ENCODE measurements around the gene RPLP1. TPM values are rescaled to one million over a fixed set of nuclear protein-coding genes. Genes with fewer than 3 reads are reported as not detected.
A peak's percentile ranks its signal among the peaks of the same experiment; 100 is the strongest.
"Not testable (repeated sequence)": the region's sequence is repeated elsewhere in the genome, so short reads cannot be mapped to it uniquely, and the experiment has no call there.

Gene RPLP1
- total and polyA plus RNA-seq, 4 donors = 45.2 to 765 (median 319) TPM

GRCh38 chr15:69446953-69447352 lies 5.7 kb upstream of the RPLP1 start:
- Histone ChIP-seq H3K9me3 (ENCODE audit: control insufficient read depth in 4 of 4, low read length in 3 of 4) (no peaks in the 10 kb centered on the region), H3K27me3 (ENCODE audit: control insufficient read depth in 4 of 4, insufficient read depth in 4 of 4, low read length in 3 of 4) (no peaks in the 10 kb centered on the region), H3K4me3 (ENCODE audit: low read depth in 1 of 3, low read length in 3 of 3) (no peak overlapping the region), H3K4me1 (ENCODE audit: control insufficient read depth in 4 of 4, insufficient read depth in 4 of 4, low read length in 3 of 4) (peaks cover 0 to 9% (median 3%) of the 10 kb centered on the region in 4 donors), H3K9ac (ENCODE audit: low read depth in 1 of 2, low read length in 2 of 2) (no peak overlapping the region), H3K27ac (ENCODE audit: low read depth in 1 of 2, low read length in 2 of 2) (no peak overlapping the region), H3K36me3 (ENCODE audit: control insufficient read depth in 4 of 4, insufficient read depth in 3 of 4, low read depth in 1 of 4, low read length in 3 of 4) (no peaks in the 10 kb centered on the region)
- WGBS = 93% methylated on average over 2 of the region's 2 CpGs
- TF ChIP-seq YY1 (IDR thresholded peaks at IDR 0.05) (no peak), FOXA1 (IDR thresholded peaks at IDR 0.05) (no peak), RAD21 (IDR thresholded peaks at IDR 0.05) (no peak), ZBTB33 (IDR thresholded peaks at IDR 0.05) (no peak), NR2F2 (IDR thresholded peaks at IDR 0.05) (no peak), GABPA (IDR thresholded peaks at IDR 0.05 in 1 of 2, conservative IDR thresholded peaks at IDR 0.05 in 1 of 2) (no peak), RXRA (IDR thresholded peaks at IDR 0.05) (no peak), HNF4A (conservative IDR thresholded peaks at IDR 0.05) (no peak), JUND (IDR thresholded peaks at IDR 0.05) (no peak), EGR1 (IDR thresholded peaks at IDR 0.05; ENCODE audit: low read depth in 2 of 2) (no peak), TAF1 (conservative IDR thresholded peaks at IDR 0.05) (no peak), SP1 (IDR thresholded peaks at IDR 0.05) (no peak), FOXA2 (IDR thresholded peaks at IDR 0.05) (no peak)
- no peak for DNase-seq (ENCODE audit: low spot score)

GRCh38 chr15:69450221-69450620 lies 2.4 kb upstream of the RPLP1 start:
- WGBS = 99% methylated on average over 4 of the region's 4 CpGs
- not testable (repeated sequence) for DNase-seq (ENCODE audit: low spot score); H3K9me3 ChIP-seq (ENCODE audit: control insufficient read depth in 4 of 4, low read length in 3 of 4); H3K9ac ChIP-seq (ENCODE audit: low read depth in 1 of 2, low read length in 2 of 2); H3K27ac ChIP-seq (ENCODE audit: low read depth in 1 of 2, low read length in 2 of 2); H3K27me3 ChIP-seq (ENCODE audit: control insufficient read depth in 4 of 4, insufficient read depth in 4 of 4, low read length in 3 of 4); H3K4me3 ChIP-seq (ENCODE audit: low read depth in 1 of 3, low read length in 3 of 3); H3K36me3 ChIP-seq (ENCODE audit: control insufficient read depth in 4 of 4, insufficient read depth in 3 of 4, low read depth in 1 of 4, low read length in 3 of 4)
- peaks cover 4 to 28% (median 21%) of the 10 kb centered on the region in 4 donors for H3K4me1 ChIP-seq (ENCODE audit: control insufficient read depth in 4 of 4, insufficient read depth in 4 of 4, low read length in 3 of 4)

- Histone ChIP-seq H3K4me1 (ENCODE audit: control insufficient read depth in 4 of 4, insufficient read depth in 4 of 4, low read length in 3 of 4) (peaks cover 4 to 28% (median 21%) of the 10 kb centered on the region in 4 donors), H3K9me3 (ENCODE audit: control insufficient read depth in 4 of 4, low read length in 3 of 4) (no peaks in the 10 kb centered on the region), H3K27me3 (ENCODE audit: control insufficient read depth in 4 of 4, insufficient read depth in 4 of 4, low read length in 3 of 4) (no peaks in the 10 kb centered on the region), H3K4me3 (ENCODE audit: low read depth in 1 of 3, low read length in 3 of 3) (no peak overlapping the region), H3K27ac (ENCODE audit: low read depth in 1 of 2, low read length in 2 of 2) (no peak overlapping the region), H3K9ac (ENCODE audit: low read depth in 1 of 2, low read length in 2 of 2) (no peak overlapping the region), H3K36me3 (ENCODE audit: control insufficient read depth in 4 of 4, insufficient read depth in 3 of 4, low read depth in 1 of 4, low read length in 3 of 4) (peaks cover 3 to 11% (median 8%) of the 10 kb centered on the region in 4 donors)
- TF ChIP-seq NR2F2 (IDR thresholded peaks at IDR 0.05) (no peak), JUND (IDR thresholded peaks at IDR 0.05) (peak in 1 of 2 donors; percentile 22), HNF4A (conservative IDR thresholded peaks at IDR 0.05) (peak in 1 of 2 donors; percentile 9), FOXA2 (IDR thresholded peaks at IDR 0.05) (peak; percentile 26), ZBTB33 (IDR thresholded peaks at IDR 0.05) (no peak)
- 76% methylated on average over 12 of the region's 12 CpGs for WGBS
- DNase-seq (ENCODE audit: low spot score) = no peak
Observed at GRCh38 chr15:69450968-69451695, 1.5 kb upstream of the RPLP1 start.
